ENCODE results near the gene KIR3DL2.

Gene KIR3DL2

GRCh38 chr19:54871696-54872095, 21.5 kb downstream of the KIR3DL2 start:
- H3K27ac ChIP-seq: no peak overlapping the region
- no peak for TF ChIP-seq CTCF (conservative IDR thresholded peaks at IDR 0.05; ENCODE audit: low read depth)
- no peak for DNase-seq (ENCODE audit: low spot score)
- POLR2A ChIA-PET (ENCODE audit: low non-redundant PET): no interaction called here
- CTCF ChIA-PET: no interaction called here

- no peak for DNase-seq (ENCODE audit: low spot score)
- H3K27ac ChIP-seq: no peak within 1 kb of the TSS
- ChIA-PET CTCF (no interaction called here), POLR2A (ENCODE audit: low non-redundant PET) (no interaction called here)
- TF ChIP-seq CTCF (conservative IDR thresholded peaks at IDR 0.05; ENCODE audit: low read depth): no peak
Observed at GRCh38 chr19:54873990-54874389, 23.7 kb downstream of the KIR3DL2 start, which contains the start of gene FCAR. Gene FCAR, plus strand, starts transcription at chr19:54874235. Its CDS starts 55 bp downstream, at chr19:54874290.

GRCh38 chr19:54875506-54875905, 25.3 kb downstream of the KIR3DL2 start:
- ChIA-PET POLR2A (ENCODE audit: low non-redundant PET) (no interaction called here), CTCF (no interaction called here)
- no peak for TF ChIP-seq CTCF (conservative IDR thresholded peaks at IDR 0.05; ENCODE audit: low read depth)
- H3K27ac ChIP-seq: no peak overlapping the region
- DNase-seq (ENCODE audit: low spot score): no peak

- ChIA-PET POLR2A (ENCODE audit: low non-redundant PET) (no interaction called here), CTCF (no interaction called here)
Observed at GRCh38 chr19:54877471-54877870, 27.2 kb downstream of the KIR3DL2 start.

GRCh38 chr19:54881884-54882283, 31.6 kb downstream of the KIR3DL2 start:
- ChIA-PET POLR2A (ENCODE audit: low non-redundant PET) (no interaction called here), CTCF (interaction anchor here (0.5 to 0.7 kb wide), 4 partner anchors 9 to 230 kb away, joined by 3 to 6 read pairs (median 4); no protein-coding TSS in a partner anchor)
- TF ChIP-seq CTCF (conservative IDR thresholded peaks at IDR 0.05; ENCODE audit: low read depth): no peak
- H3K27ac ChIP-seq: no peak overlapping the region
- no peak for DNase-seq (ENCODE audit: low spot score)

More at GRCh38 chr19:54877471-54877870, 27.2 kb downstream of the KIR3DL2 start:
- no peak overlapping the region for H3K27ac ChIP-seq
- no peak for DNase-seq (ENCODE audit: low spot score)
- no peak for TF ChIP-seq CTCF (conservative IDR thresholded peaks at IDR 0.05; ENCODE audit: low read depth)

- POLR2A ChIA-PET (ENCODE audit: low non-redundant PET): no interaction called here
- CTCF ChIA-PET: no interaction called here
- H3K27ac ChIP-seq: no peak overlapping the region
- TF ChIP-seq CTCF (conservative IDR thresholded peaks at IDR 0.05; ENCODE audit: low read depth): no peak
- DNase-seq (ENCODE audit: low spot score): no peak
Observed at GRCh38 chr19:54882758-54883157, 32.5 kb downstream of the KIR3DL2 start.

GRCh38 chr19:54883228-54883627, 33.0 kb downstream of the KIR3DL2 start:
- no peak overlapping the region for H3K27ac ChIP-seq
- POLR2A ChIA-PET (ENCODE audit: low non-redundant PET): no interaction called here
- DNase-seq (ENCODE audit: low spot score): no peak
- CTCF ChIA-PET: no interaction called here
- TF ChIP-seq CTCF (conservative IDR thresholded peaks at IDR 0.05; ENCODE audit: low read depth): no peak

Data from RWPE1 (cell line).